K562 (cell line): ENCODE data around the gene IL37. TPM values are rescaled to one million over a fixed set of nuclear protein-coding genes. Genes with fewer than 3 reads are reported as not detected.

Source experiments
- E2F3 ChIP-seq: fragments of 250-450 bp; sonication (Bioruptor Pico); IDR thresholded peaks from 2 replicates; pipeline ENCODE4 v1.4.0; 2020; ENCODE audit warnings: mild to moderate bottlenecking
- E2F6 ChIP-seq, 2 experiments: IDR thresholded peaks; 2 replicates each; pipeline ENCODE4 v1.6.1; 2011; ENCODE audit warnings: borderline replicate concordance in 1 of 2, control low read depth in 1 of 2, low read depth in 1 of 2, low read length in 1 of 2, mild to moderate bottlenecking in 1 of 2, mixed read lengths in 1 of 2, moderate library complexity in 1 of 2; ENCODE audit not compliant: insufficient read depth in 1 of 2, insufficient read length in 1 of 2, poor library complexity in 1 of 2, severe bottlenecking in 1 of 2; ENCODE audit errors: extremely low read depth in 1 of 2
- GTF2A2 ChIP-seq: IDR thresholded peaks from 2 replicates; pipeline ENCODE4 v1.6.1; 2016; ENCODE audit warnings: mild to moderate bottlenecking, missing genetic modification characterization, missing compliant biosample characterization
- HES1 ChIP-seq: fragments of 450-650 bp; IDR thresholded peaks from 2 replicates; pipeline ENCODE4 v1.6.1; 2016; ENCODE audit warnings: low read depth, mild to moderate bottlenecking, moderate library complexity
- MYC ChIP-seq, 2 experiments: fragments of 250-450 bp in 1 of 2; sonication (Bioruptor Pico) in 1 of 2; IDR thresholded peaks; 2 replicates each; pipeline versions ENCODE4 v1.5.1 to v1.6.1; 2012 to 2021; ENCODE audit warnings: low read depth in 2 of 2, borderline replicate concordance in 1 of 2, improper control_type of control experiment in 1 of 2, low read length in 1 of 2, mild to moderate bottlenecking in 1 of 2, moderate library complexity in 1 of 2
- TSHZ1 ChIP-seq: fragments of 250-450 bp; sonication (Bioruptor Pico); IDR thresholded peaks from 2 replicates; pipeline ENCODE4 v1.4.0; 2020; ENCODE audit warnings: mild to moderate bottlenecking, moderate library complexity
- U2AF2 ChIP-seq: fragments of 200-400 bp; formaldehyde crosslinking; optimal IDR thresholded peaks from 2 replicates; pipeline ENCODE3; 2017; ENCODE audit warnings: low read depth, mild to moderate bottlenecking, low read length
- polyA plus RNA-seq, 8 experiments: library from polyadenylated mRNA; depleted of rRNA in 4 of 8; stranded (reverse) in 5 of 8; unstranded in 3 of 8; fragments of >200 nt; fragmentation: Nextera tagmentation in 2 of 8; fragmentation: Illumina TruSeq in 1 of 8; extraction: Ambion mirVana in 2 of 8; extraction: Trizol in 1 of 8; gene quantifications; 2 replicates each; pipeline versions ENCODE4 v1.2.1 to v1.2.3, GENCODE V29; 2011 to 2014; ENCODE audit warnings: inconsistent platforms in 1 of 8, missing spikeins in 1 of 8
- total RNA-seq, 7 experiments: library from RNA; depleted of rRNA in 6 of 7; stranded (reverse); fragments of >200 nt in 6 of 7; fragmentation: Illumina TruSeq in 2 of 7; extraction: Trizol in 2 of 7; gene quantifications; 2 replicates each; pipeline versions ENCODE4 v1.2.1 to v1.2.3, GENCODE V29; 2011 to 2021; ENCODE audit warnings: low replicate concordance in 1 of 7

The IL37 gene
- total and polyA plus RNA-seq, 9 of the 15 experiments (the other 6 are each of a cell fraction or from before 2014, with no cell fraction given), result not detected

- TF ChIP-seq TSHZ1 (no peak), E2F3 (CRISPR knock-in tag) (no peak), HES1 (no peak), GTF2A2 (tag) (no peak), E2F6 (IDR thresholded peaks at IDR 0.05; ENCODE audit: borderline replicate concordance in 1 of 2, extremely low read depth in 1 of 2, insufficient read depth in 1 of 2, insufficient read length in 1 of 2, low read depth in 1 of 2, low read length in 1 of 2, poor library complexity in 1 of 2, severe bottlenecking in 1 of 2) (no peak), MYC (IDR thresholded peaks at IDR 0.05; ENCODE audit: low read depth, low read length) (no peak), MYC (CRISPR knock-in tag; IDR thresholded peaks at IDR 0.05; ENCODE audit: borderline replicate concordance, low read depth) (no peak), U2AF2 (no peak)
Observed at GRCh38 chr2:112887964-112888749, 22.8 kb upstream of the IL37 start (continued).
